ENCODE measurements around the gene PDZRN3. TPM values are rescaled to one million over a fixed set of nuclear protein-coding genes. Genes with fewer than 3 reads are reported as not detected.
"Not testable (repeated sequence)": the region's sequence is repeated elsewhere in the genome, so short reads cannot be mapped to it uniquely, and the experiment has no call there.

Gene PDZRN3
- total and polyA plus RNA-seq, 2 experiments from 2014 or later, result 42.9 to 60.5 TPM

- H3K27ac ChIP-seq, result no peak overlapping the region
- H3K4me1 ChIP-seq (ENCODE audit: insufficient read depth), result peaks cover 7% of the 10 kb centered on the region
- H4K20me1 ChIP-seq (ENCODE audit: insufficient read depth, poor library complexity, severe bottlenecking), result peaks cover 13% of the 10 kb centered on the region
- H2AFZ ChIP-seq, result no peak overlapping the region
- WGBS (ENCODE audit: low lambda C conversion rate, missing lambda C conversion rate), result 91% methylated on average over 9 of the region's 9 CpGs
- TF ChIP-seq CTCF (IDR thresholded peaks at IDR 0.05; ENCODE audit: poor library complexity) (no peak), EZH2 (IDR thresholded peaks at IDR 0.05; ENCODE audit: borderline replicate concordance) (no peak), EZH2phosphoT487 (IDR thresholded peaks at IDR 0.05; ENCODE audit: low read depth, severe bottlenecking, unreplicated experiment) (no peak)
- H3K4me2 ChIP-seq, result no peak overlapping the region
- no peaks in the 10 kb centered on the region for H3K36me3 ChIP-seq (replicated peaks; ENCODE audit: insufficient read depth, low read depth)
- H3K79me2 ChIP-seq, result peaks cover 72% of the 10 kb centered on the region
- DNase-seq (ENCODE audit: low spot score), result no peak
- no peak overlapping the region for H3K4me3 ChIP-seq
- no peaks in the 10 kb centered on the region for H3K27me3 ChIP-seq
- no peaks in the 10 kb centered on the region for H3K9me2 ChIP-seq (replicated peaks; ENCODE audit: insufficient read depth)
- H3K9me3 ChIP-seq (ENCODE audit: low read depth), result no peaks in the 10 kb centered on the region
Observed at GRCh38 chr3:73469331-73469730, 155.4 kb downstream of the PDZRN3 start.

GRCh38 chr3:73467211-73467610 lies 157.5 kb downstream of the PDZRN3 start:
- H3K79me2 ChIP-seq, result peaks cover 68% of the 10 kb centered on the region
- TF ChIP-seq EZH2phosphoT487 (IDR thresholded peaks at IDR 0.05; ENCODE audit: low read depth, severe bottlenecking, unreplicated experiment) (no peak), CTCF (IDR thresholded peaks at IDR 0.05; ENCODE audit: poor library complexity) (no peak), EZH2 (IDR thresholded peaks at IDR 0.05; ENCODE audit: borderline replicate concordance) (no peak)
- H3K27ac ChIP-seq, result no peak overlapping the region

GRCh38 chr3:73465926-73466325 lies 158.8 kb downstream of the PDZRN3 start:
- 73% methylated on average over 2 of the region's 2 CpGs for WGBS (ENCODE audit: low lambda C conversion rate, missing lambda C conversion rate)
- no peaks in the 10 kb centered on the region for H3K4me1 ChIP-seq (ENCODE audit: insufficient read depth)
- no peak overlapping the region for H3K27ac ChIP-seq

More at GRCh38 chr3:73467211-73467610, 157.5 kb downstream of the PDZRN3 start:
- peaks cover 5% of the 10 kb centered on the region for H3K4me1 ChIP-seq (ENCODE audit: insufficient read depth)
- no peak overlapping the region for H3K4me2 ChIP-seq
- no peaks in the 10 kb centered on the region for H3K36me3 ChIP-seq (replicated peaks; ENCODE audit: insufficient read depth, low read depth)
- H3K4me3 ChIP-seq, result no peak overlapping the region
- H2AFZ ChIP-seq, result no peak overlapping the region
- peaks cover 10% of the 10 kb centered on the region for H4K20me1 ChIP-seq (ENCODE audit: insufficient read depth, poor library complexity, severe bottlenecking)
- no peak for DNase-seq (ENCODE audit: low spot score)
- no peaks in the 10 kb centered on the region for H3K9me3 ChIP-seq (ENCODE audit: low read depth)
- H3K27me3 ChIP-seq, result no peaks in the 10 kb centered on the region
- no peaks in the 10 kb centered on the region for H3K9me2 ChIP-seq (replicated peaks; ENCODE audit: insufficient read depth)
- 61% methylated on average over 3 of the region's 3 CpGs for WGBS (ENCODE audit: low lambda C conversion rate, missing lambda C conversion rate)

GRCh38 chr3:73464126-73464525 lies 160.6 kb downstream of the PDZRN3 start:
- H4K20me1 ChIP-seq (ENCODE audit: insufficient read depth, poor library complexity, severe bottlenecking), result peaks cover 15% of the 10 kb centered on the region
- WGBS (ENCODE audit: low lambda C conversion rate, missing lambda C conversion rate), result 94% methylated on average over 5 of the region's 5 CpGs
- H3K4me2 ChIP-seq; H3K27ac ChIP-seq; H2AFZ ChIP-seq; H3K9me3 ChIP-seq (ENCODE audit: low read depth); H3K4me3 ChIP-seq; H3K9me2 ChIP-seq (replicated peaks; ENCODE audit: insufficient read depth); DNase-seq (ENCODE audit: low spot score); H3K27me3 ChIP-seq; H3K36me3 ChIP-seq (replicated peaks; ENCODE audit: insufficient read depth, low read depth); H3K4me1 ChIP-seq (ENCODE audit: insufficient read depth): not testable (repeated sequence)
- peaks cover 64% of the 10 kb centered on the region for H3K79me2 ChIP-seq

More at GRCh38 chr3:73465926-73466325, 158.8 kb downstream of the PDZRN3 start:
- Histone ChIP-seq H3K9me3 (ENCODE audit: low read depth) (no peaks in the 10 kb centered on the region), H3K4me3 (no peak overlapping the region), H3K79me2 (peaks cover 64% of the 10 kb centered on the region), H4K20me1 (ENCODE audit: insufficient read depth, poor library complexity, severe bottlenecking) (peaks cover 14% of the 10 kb centered on the region), H3K9me2 (replicated peaks; ENCODE audit: insufficient read depth) (no peaks in the 10 kb centered on the region), H3K36me3 (replicated peaks; ENCODE audit: insufficient read depth, low read depth) (no peaks in the 10 kb centered on the region), H3K27me3 (no peaks in the 10 kb centered on the region), H2AFZ (no peak overlapping the region), H3K4me2 (no peak overlapping the region)
- no peak for TF ChIP-seq EZH2 (IDR thresholded peaks at IDR 0.05; ENCODE audit: borderline replicate concordance)
- TF ChIP-seq EZH2phosphoT487 (IDR thresholded peaks at IDR 0.05; ENCODE audit: low read depth, severe bottlenecking, unreplicated experiment), result no peak
- DNase-seq (ENCODE audit: low spot score), result no peak
